ENCODE measurements around the gene SPATA16.
"Not testable (repeated sequence)": the region's sequence is repeated elsewhere in the genome, so short reads cannot be mapped to it uniquely, and the experiment has no call there.

DNA sequence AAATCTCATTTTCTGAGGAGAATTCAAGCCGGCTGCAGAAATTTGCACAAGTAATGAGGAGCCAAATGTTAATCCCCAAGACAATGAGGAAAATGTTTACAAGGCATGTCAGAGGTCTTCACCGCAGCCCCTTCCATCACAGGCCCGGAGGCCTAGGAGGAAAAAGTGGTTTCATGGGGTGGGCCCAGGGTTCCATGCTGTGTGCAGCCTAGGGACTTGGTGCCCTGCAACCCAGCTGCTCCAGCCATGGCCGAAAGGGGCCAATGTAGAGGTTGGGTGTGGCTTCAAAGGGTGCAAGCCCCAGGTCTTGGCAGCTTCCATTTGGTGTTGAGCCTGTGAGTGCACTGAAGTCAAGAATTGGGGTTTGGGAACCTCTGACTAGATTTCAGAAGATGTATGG, 42.0 kb upstream of the SPATA16 start:
- TF ChIP-seq, protein P1, sequence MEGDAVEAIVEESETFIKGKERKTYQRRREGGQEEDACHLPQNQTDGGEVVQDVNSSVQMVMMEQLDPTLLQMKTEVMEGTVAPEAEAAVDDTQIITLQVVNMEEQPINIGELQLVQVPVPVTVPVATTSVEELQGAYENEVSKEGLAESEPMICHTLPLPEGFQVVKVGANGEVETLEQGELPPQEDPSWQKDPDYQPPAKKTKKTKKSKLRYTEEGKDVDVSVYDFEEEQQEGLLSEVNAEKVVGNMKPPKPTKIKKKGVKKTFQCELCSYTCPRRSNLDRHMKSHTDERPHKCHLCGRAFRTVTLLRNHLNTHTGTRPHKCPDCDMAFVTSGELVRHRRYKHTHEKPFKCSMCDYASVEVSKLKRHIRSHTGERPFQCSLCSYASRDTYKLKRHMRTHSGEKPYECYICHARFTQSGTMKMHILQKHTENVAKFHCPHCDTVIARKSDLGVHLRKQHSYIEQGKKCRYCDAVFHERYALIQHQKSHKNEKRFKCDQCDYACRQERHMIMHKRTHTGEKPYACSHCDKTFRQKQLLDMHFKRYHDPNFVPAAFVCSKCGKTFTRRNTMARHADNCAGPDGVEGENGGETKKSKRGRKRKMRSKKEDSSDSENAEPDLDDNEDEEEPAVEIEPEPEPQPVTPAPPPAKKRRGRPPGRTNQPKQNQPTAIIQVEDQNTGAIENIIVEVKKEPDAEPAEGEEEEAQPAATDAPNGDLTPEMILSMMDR (IDR thresholded peaks at IDR 0.05; ENCODE audit: low read depth, low read length, poor library complexity, severe bottlenecking) = not testable (repeated sequence)
- TF ChIP-seq EZH2phosphoT487 (IDR thresholded peaks at IDR 0.05; ENCODE audit: borderline replicate concordance, low read length) = not testable (repeated sequence)

Data from DOHH2 (cell line).